SU-DHL-6 (cell line): Measurements from ENCODE around the gene ETS1.

Source experiments
- EZH2phosphoT487 ChIP-seq: fragments of 200-600 bp; sonication (generic), shearing (Covaris generic); conservative IDR thresholded peaks from 2 replicates; pipeline ENCODE4 v1.6.1; 2018; ENCODE audit warnings: mild to moderate bottlenecking, antibody characterized with exemption, low read length, moderate library complexity, mixed read lengths
- TF ChIP-seq, protein P1 (sequence below): fragments of 200-600 bp; sonication (generic); IDR thresholded peaks from one replicate; pipeline ENCODE4 v1.5.1; 2017; ENCODE audit warnings: antibody characterized with exemption, mild to moderate bottlenecking, low read length, moderate library complexity; ENCODE audit not compliant: insufficient read depth, poor library complexity, severe bottlenecking

DNA sequence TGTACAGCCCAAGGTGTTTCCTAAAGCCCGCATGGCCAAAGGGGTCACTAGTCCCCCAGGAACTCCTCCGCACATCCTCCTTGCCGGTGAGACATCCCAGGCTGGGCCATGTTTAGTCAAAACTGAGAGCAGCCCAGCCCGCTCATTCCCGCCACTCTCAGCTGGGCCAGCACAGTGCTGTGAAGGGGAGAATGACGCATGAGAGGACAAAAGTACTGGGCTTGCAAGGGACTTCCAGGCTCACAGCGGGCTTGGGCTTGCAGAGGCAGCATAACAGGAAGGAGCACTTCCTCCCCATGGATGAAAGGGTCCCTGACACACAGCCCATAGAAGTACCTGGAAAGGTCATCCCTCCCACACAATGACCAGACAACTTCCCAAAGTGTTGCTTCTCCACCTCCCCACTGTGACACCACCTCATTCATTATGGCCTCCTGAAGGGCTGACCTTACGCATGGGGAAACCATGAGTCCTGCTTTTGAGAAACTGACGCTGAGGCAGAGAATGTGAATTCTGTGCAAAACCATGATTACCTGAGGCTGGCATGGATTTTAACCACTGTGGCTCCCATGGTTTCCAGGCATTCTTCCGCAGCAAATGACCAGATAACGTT is 19.1 kb downstream of the ETS1 start:
- TF ChIP-seq, protein P1, sequence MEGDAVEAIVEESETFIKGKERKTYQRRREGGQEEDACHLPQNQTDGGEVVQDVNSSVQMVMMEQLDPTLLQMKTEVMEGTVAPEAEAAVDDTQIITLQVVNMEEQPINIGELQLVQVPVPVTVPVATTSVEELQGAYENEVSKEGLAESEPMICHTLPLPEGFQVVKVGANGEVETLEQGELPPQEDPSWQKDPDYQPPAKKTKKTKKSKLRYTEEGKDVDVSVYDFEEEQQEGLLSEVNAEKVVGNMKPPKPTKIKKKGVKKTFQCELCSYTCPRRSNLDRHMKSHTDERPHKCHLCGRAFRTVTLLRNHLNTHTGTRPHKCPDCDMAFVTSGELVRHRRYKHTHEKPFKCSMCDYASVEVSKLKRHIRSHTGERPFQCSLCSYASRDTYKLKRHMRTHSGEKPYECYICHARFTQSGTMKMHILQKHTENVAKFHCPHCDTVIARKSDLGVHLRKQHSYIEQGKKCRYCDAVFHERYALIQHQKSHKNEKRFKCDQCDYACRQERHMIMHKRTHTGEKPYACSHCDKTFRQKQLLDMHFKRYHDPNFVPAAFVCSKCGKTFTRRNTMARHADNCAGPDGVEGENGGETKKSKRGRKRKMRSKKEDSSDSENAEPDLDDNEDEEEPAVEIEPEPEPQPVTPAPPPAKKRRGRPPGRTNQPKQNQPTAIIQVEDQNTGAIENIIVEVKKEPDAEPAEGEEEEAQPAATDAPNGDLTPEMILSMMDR = no peak
- no peak for TF ChIP-seq EZH2phosphoT487
